C4-2B (cell line): Measurements from ENCODE around the gene BOLL.
A peak's percentile ranks its signal among the peaks of the same experiment; 100 is the strongest.

Source experiments
- H3K27ac ChIP-seq: fragments of 450-650 bp; 2 replicates; pipeline ENCODE4 v1.5.1; 2017
- ZFX ChIP-seq: fragments of 450-650 bp; IDR thresholded peaks from 2 replicates; pipeline ENCODE4 v1.6.1; 2017
- TF ChIP-seq, protein P1 (sequence below): fragments of 450-650 bp; conservative IDR thresholded peaks from 2 replicates; pipeline ENCODE4 v1.5.1; 2017; ENCODE audit warnings: mild to moderate bottlenecking

The BOLL gene

DNA sequence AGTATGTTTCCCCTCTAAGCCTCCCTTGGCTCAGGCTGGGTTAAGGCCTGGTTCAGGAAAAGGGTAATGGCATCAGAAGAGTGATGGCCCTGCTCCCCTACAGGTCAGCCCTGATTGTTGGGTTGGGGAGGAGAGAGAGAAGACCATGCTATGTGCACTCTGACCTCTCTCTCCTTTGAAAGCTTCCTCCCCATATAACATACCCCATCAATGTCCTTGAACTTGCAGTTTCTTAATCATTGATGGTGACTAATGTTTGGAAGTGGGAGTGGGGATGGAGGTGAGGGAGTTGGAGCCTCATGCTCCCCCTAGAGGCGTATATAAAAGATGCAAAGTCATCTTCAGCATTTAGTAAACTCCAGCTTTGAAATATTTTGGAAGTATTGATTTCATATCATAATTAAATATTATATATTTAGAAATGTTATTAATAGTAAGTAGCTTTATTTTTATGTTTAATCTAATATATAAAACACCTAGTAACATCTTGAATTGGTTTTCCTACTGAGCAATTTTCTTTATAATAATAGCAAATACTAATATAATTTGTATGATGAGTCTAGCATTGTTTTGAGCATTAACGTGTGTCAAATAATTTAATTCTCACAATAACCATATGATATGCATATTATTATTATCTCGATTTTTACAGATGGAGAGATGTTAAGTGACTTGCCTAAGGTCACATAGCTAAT lies 28.1 kb upstream of the BOLL start:
- H3K27ac ChIP-seq: no peak overlapping the region
- TF ChIP-seq, protein P1, sequence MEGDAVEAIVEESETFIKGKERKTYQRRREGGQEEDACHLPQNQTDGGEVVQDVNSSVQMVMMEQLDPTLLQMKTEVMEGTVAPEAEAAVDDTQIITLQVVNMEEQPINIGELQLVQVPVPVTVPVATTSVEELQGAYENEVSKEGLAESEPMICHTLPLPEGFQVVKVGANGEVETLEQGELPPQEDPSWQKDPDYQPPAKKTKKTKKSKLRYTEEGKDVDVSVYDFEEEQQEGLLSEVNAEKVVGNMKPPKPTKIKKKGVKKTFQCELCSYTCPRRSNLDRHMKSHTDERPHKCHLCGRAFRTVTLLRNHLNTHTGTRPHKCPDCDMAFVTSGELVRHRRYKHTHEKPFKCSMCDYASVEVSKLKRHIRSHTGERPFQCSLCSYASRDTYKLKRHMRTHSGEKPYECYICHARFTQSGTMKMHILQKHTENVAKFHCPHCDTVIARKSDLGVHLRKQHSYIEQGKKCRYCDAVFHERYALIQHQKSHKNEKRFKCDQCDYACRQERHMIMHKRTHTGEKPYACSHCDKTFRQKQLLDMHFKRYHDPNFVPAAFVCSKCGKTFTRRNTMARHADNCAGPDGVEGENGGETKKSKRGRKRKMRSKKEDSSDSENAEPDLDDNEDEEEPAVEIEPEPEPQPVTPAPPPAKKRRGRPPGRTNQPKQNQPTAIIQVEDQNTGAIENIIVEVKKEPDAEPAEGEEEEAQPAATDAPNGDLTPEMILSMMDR: peak; percentile 76
- TF ChIP-seq ZFX: no peak

DNA sequence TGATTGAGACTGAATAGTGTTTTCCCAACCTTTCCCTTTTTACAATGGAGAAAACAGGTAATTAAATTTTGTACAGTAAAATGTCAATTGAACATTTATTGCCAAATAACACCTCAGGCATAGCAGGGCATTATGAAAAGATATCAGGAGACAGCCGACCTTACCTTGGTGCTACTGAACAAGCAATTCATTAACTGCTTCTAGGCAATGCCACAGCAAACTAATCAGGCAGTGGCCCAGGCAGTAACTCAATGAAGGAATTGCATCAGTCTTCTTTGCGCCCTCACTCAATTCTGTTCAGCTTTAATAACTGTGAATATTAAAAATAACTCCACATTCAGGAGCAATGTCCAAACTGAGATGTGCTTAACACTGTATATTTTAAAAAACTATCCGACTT lies 25.4 kb upstream of the BOLL start:
- TF ChIP-seq, protein P1: no peak
- no peak for TF ChIP-seq ZFX
- no peak overlapping the region for H3K27ac ChIP-seq

DNA sequence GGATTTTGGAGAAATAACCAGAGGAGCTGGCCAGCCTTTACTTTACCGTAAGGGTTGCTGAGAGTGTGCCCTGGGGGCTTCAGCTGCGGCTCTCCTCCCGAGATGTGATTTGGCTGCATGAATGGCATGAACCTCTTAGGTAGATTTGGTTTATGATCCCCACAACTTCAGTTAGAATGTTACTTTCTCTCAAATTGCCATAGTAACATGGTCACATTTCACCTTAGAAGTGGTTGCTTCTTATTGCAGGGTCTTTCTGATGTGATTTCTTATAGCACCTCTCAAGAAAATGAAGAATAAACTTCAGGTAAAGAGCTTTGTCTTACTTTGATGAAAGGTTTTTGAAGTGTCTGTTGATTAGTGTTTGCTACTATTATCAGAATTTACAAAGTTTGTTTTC lies 24.9 kb upstream of the BOLL start:
- no peak overlapping the region for H3K27ac ChIP-seq
- TF ChIP-seq, protein P1: no peak
- no peak for TF ChIP-seq ZFX

DNA sequence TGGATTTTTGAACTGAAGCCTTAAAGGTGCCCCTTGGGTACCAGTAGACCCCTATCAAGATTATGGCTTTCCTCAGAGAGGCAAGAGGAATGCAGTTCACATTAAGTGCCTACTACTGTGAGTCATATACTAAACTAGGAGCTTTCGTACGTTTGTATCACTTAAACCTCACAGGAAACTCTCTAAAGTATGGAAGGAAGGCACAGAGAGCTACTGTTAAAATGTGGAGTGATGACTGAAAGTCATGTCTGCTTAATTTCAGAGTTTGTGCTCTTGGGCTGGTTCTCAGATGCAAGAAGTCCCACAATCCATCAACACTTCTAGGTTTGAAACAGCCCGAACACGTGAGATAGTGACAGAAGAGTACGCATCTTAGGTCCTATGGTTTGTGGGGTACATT lies 23.9 kb upstream of the BOLL start:
- TF ChIP-seq, protein P1: no peak
- no peak for TF ChIP-seq ZFX
- no peak overlapping the region for H3K27ac ChIP-seq

DNA sequence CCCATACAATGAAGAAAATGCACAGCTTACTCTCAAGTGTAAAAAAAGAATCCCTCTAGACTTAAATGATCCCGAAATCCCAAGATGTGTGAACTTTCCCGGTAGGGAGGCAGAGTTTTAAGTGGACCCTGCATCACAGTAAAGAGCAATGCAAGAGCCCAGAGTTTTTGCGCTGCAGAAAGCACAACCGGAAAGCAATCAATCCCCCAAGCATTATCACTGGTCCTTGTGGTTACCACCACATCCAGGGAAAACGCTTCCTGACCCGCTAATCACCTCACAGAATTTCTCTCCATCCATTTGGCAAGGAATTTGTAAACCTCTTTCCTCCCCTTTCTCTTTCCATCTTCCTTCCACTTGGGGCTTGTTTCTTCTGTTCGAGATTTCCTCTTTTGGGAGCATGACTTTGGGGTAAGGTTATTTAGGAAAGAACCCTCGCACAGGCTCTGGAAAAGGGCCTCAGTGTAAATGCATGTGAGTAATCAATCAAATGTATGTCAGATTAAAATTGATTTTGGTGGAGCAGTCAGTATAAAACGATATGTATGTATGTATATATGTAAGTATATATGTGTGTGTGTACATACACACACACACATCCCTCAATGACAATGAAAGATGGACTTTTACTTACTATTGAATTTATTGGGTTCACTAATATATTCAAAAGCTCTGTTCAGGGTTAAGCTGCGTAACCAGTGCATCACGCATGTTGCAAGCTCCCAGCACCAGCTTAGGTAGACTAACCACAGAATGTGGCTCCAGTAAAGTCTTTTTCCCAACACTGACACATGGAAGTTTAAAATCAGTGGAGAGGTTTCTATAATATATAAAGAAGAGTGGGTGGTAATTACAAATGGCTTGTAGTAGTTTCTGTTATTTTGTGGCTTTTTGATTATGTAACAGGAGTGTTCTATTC lies 20.9 kb upstream of the BOLL start:
- no peak overlapping the region for H3K27ac ChIP-seq
- TF ChIP-seq, protein P1: no peak
- TF ChIP-seq ZFX: no peak

DNA sequence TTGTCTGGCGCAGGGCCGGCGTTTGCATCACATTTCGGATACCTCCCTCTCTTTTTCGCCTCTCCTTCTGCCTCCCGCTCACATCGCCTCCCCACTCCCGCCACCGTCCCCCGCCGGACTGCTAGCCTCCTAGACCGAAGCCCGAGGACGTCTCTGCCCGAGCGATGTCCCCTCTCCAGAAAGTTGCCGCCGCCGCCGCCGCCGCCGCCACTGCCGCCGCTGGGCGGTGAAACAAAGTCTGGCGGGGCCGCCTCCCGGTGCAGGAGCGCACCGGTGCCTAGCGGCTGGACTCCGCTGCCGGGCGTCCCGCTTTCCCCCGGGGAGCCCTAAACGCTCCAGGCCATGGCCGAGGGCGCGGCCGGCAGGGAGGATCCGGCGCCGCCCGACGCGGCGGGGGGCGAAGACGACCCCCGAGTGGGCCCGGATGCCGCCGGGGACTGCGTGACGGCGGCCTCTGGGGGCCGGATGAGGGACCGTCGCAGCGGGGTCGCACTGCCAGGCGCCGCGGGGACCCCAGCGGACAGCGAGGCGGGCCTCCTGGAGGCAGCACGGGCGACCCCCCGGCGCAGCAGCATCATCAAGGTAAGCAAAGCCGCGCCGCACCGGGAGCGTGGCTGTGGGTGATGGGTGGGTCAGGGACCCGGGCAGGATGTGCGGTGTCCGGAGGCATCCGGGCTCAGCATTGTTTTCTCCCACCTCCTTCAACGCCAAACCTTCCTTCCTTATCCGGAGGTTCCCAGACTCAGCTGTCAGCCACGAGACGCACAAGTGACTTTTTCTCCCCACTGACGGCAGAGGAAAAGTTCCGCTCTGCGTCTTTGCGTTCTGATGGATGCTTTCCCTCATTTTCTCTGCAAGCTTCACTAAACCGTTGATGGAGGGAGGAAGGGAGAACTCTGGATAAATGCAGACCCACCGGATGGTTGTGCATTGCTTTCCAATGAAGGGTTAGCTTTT lies 19.9 kb upstream of the BOLL start:
- TF ChIP-seq, protein P1: peak; percentile 16
- no peak for TF ChIP-seq ZFX

More for the DNA sequence above, 19.9 kb upstream of the BOLL start:
- no peak overlapping the region for H3K27ac ChIP-seq
